ENCODE measurements around the gene ZEB2.

Gene ZEB2

GRCh38 chr2:144515099-144515695 is 4.7 kb downstream of the ZEB2 start:
- no peak for DNase-seq (ENCODE audit: extremely low spot score)
- no peak for TF ChIP-seq FOXK2 (IDR thresholded peaks at IDR 0.05)
- ChIA-PET POLR2A (interaction anchor here (0.7 kb wide), 1 partner anchor 17 kb away, joined by 4 read pairs; no protein-coding TSS in a partner anchor), CTCF (interaction anchor here (0.8 kb wide), 1 partner anchor 35 kb away, joined by 5 read pairs; no protein-coding TSS in a partner anchor)

- no peak for TF ChIP-seq FOXA1 (IDR thresholded peaks at IDR 0.05)
- no peak for TF ChIP-seq ARNT (IDR thresholded peaks at IDR 0.05)
- no peak for TF ChIP-seq TARDBP (IDR thresholded peaks at IDR 0.05)
- no peak for TF ChIP-seq PKNOX1 (IDR thresholded peaks at IDR 0.05)
- no peak for TF ChIP-seq L3MBTL2 (conservative IDR thresholded peaks at IDR 0.05)
- TF ChIP-seq FOXM1 (IDR thresholded peaks at IDR 0.05; ENCODE audit: borderline replicate concordance), result no peak
- TF ChIP-seq HDGF (IDR thresholded peaks at IDR 0.05; ENCODE audit: borderline replicate concordance), result no peak
- no peak for TF ChIP-seq SP1 (IDR thresholded peaks at IDR 0.05)
- TF ChIP-seq FOXK2 (IDR thresholded peaks at IDR 0.05), result no peak
- TF ChIP-seq SUZ12 (IDR thresholded peaks at IDR 0.05), result no peak
- no peak for TF ChIP-seq LEF1 (IDR thresholded peaks at IDR 0.05; ENCODE audit: borderline replicate concordance)
- TF ChIP-seq NFRKB (IDR thresholded peaks at IDR 0.05), result no peak
- no peak for TF ChIP-seq ZNF384 (IDR thresholded peaks at IDR 0.05)
- no peak for TF ChIP-seq BHLHE40 (IDR thresholded peaks at IDR 0.05; ENCODE audit: borderline replicate concordance)
- no peak for TF ChIP-seq ELF4 (IDR thresholded peaks at IDR 0.05)
- TF ChIP-seq CTBP1 (IDR thresholded peaks at IDR 0.05; ENCODE audit: borderline replicate concordance), result no peak
- CTCF ChIA-PET, result interaction anchor here (0.8 kb wide), 1 partner anchor 34 kb away, joined by 5 read pairs; no protein-coding TSS in a partner anchor
- POLR2A ChIA-PET, result no interaction called here
- no peak for DNase-seq (ENCODE audit: extremely low spot score)
Measured at GRCh38 chr2:144514616-144515091, 5.3 kb downstream of the ZEB2 start.

- no peak for DNase-seq (ENCODE audit: extremely low spot score)
- TF ChIP-seq SUZ12 (IDR thresholded peaks at IDR 0.05) (no peak), LEF1 (IDR thresholded peaks at IDR 0.05; ENCODE audit: borderline replicate concordance) (no peak)
- CTCF ChIA-PET, result no interaction called here
- POLR2A ChIA-PET, result interaction anchor here (1.2 kb wide), 1 partner anchor 65 kb away, joined by 3 read pairs; no protein-coding TSS in a partner anchor
Measured at GRCh38 chr2:144513388-144514101, 6.4 kb downstream of the ZEB2 start.

- POLR2A ChIA-PET, result interaction anchor here (1.2 kb wide), 1 partner anchor 64 kb away, joined by 3 read pairs; no protein-coding TSS in a partner anchor
- CTCF ChIA-PET, result no interaction called here
- DNase-seq (ENCODE audit: extremely low spot score), result no peak
- no peak for TF ChIP-seq ARNT (IDR thresholded peaks at IDR 0.05)
- no peak for TF ChIP-seq NFRKB (IDR thresholded peaks at IDR 0.05)
- no peak for TF ChIP-seq SUZ12 (IDR thresholded peaks at IDR 0.05)
- TF ChIP-seq L3MBTL2 (conservative IDR thresholded peaks at IDR 0.05), result no peak
- no peak for TF ChIP-seq BHLHE40 (IDR thresholded peaks at IDR 0.05; ENCODE audit: borderline replicate concordance)
- no peak for TF ChIP-seq FOXK2 (IDR thresholded peaks at IDR 0.05)
- TF ChIP-seq FOXA1 (IDR thresholded peaks at IDR 0.05), result no peak
- no peak for TF ChIP-seq ZNF384 (IDR thresholded peaks at IDR 0.05)
- no peak for TF ChIP-seq ELF4 (IDR thresholded peaks at IDR 0.05)
- no peak for TF ChIP-seq TARDBP (IDR thresholded peaks at IDR 0.05)
- TF ChIP-seq PKNOX1 (IDR thresholded peaks at IDR 0.05), result no peak
- TF ChIP-seq HDGF (IDR thresholded peaks at IDR 0.05; ENCODE audit: borderline replicate concordance), result no peak
- no peak for TF ChIP-seq SP1 (IDR thresholded peaks at IDR 0.05)
Measured at GRCh38 chr2:144512891-144513351, 7.0 kb downstream of the ZEB2 start.

- CTCF ChIA-PET, result no interaction called here
- no peak for TF ChIP-seq FOXM1 (IDR thresholded peaks at IDR 0.05; ENCODE audit: borderline replicate concordance)
- TF ChIP-seq ARNT (IDR thresholded peaks at IDR 0.05), result no peak
- TF ChIP-seq HDGF (IDR thresholded peaks at IDR 0.05; ENCODE audit: borderline replicate concordance), result no peak
- TF ChIP-seq NFRKB (IDR thresholded peaks at IDR 0.05), result no peak
- no peak for TF ChIP-seq ELF4 (IDR thresholded peaks at IDR 0.05)
- TF ChIP-seq PKNOX1 (IDR thresholded peaks at IDR 0.05), result no peak
- no peak for TF ChIP-seq CTBP1 (IDR thresholded peaks at IDR 0.05; ENCODE audit: borderline replicate concordance)
- DNase-seq (ENCODE audit: extremely low spot score), result no peak
- POLR2A ChIA-PET, result interaction anchor here (1.2 kb wide), 1 partner anchor 64 kb away, joined by 3 read pairs; no protein-coding TSS in a partner anchor
Measured at GRCh38 chr2:144512470-144512869, 7.4 kb downstream of the ZEB2 start.

- CTCF ChIA-PET, result no interaction called here
- no peak for DNase-seq (ENCODE audit: extremely low spot score)
- TF ChIP-seq NFRKB (IDR thresholded peaks at IDR 0.05), result no peak
- TF ChIP-seq CTBP1 (IDR thresholded peaks at IDR 0.05; ENCODE audit: borderline replicate concordance), result no peak
- no peak for TF ChIP-seq ARNT (IDR thresholded peaks at IDR 0.05)
- TF ChIP-seq PKNOX1 (IDR thresholded peaks at IDR 0.05), result no peak
- TF ChIP-seq TARDBP (IDR thresholded peaks at IDR 0.05), result no peak
- TF ChIP-seq L3MBTL2 (conservative IDR thresholded peaks at IDR 0.05), result no peak
- no peak for TF ChIP-seq HDGF (IDR thresholded peaks at IDR 0.05; ENCODE audit: borderline replicate concordance)
- no peak for TF ChIP-seq FOXK2 (IDR thresholded peaks at IDR 0.05)
- no peak for TF ChIP-seq BHLHE40 (IDR thresholded peaks at IDR 0.05; ENCODE audit: borderline replicate concordance)
- POLR2A ChIA-PET, result no interaction called here
Measured at GRCh38 chr2:144511937-144512336, 8.0 kb downstream of the ZEB2 start.

Measured in HEK293T (cell line).